Upper lobe of left lung (tissue), 4 donors: Measurements from ENCODE around the gene RGS11.

Experiments
- CTCF ChIP-seq, 6 experiments: fragments of 450-650 bp in 4 of 6; fragments of 200-600 bp in 2 of 6; sonication (generic) in 2 of 6; IDR thresholded peaks; one replicate each; pipeline ENCODE4 v1.5.1; 2016 to 2019; ENCODE audit warnings: antibody characterized with exemption in 6 of 6
- POLR2A ChIP-seq, 4 donors: fragments of 450-650 bp; IDR thresholded peaks; one replicate each; pipeline ENCODE4 v1.5.1; 2016 to 2017; ENCODE audit warnings: antibody characterized with exemption in 4 of 4, mild to moderate bottlenecking in 2 of 4
- POLR2AphosphoS5 ChIP-seq, 2 donors: sonication (generic); formaldehyde crosslinking; IDR thresholded peaks; one replicate each; pipeline ENCODE4 v1.5.1; 2017; ENCODE audit warnings: antibody characterized with exemption in 2 of 2

DNA sequence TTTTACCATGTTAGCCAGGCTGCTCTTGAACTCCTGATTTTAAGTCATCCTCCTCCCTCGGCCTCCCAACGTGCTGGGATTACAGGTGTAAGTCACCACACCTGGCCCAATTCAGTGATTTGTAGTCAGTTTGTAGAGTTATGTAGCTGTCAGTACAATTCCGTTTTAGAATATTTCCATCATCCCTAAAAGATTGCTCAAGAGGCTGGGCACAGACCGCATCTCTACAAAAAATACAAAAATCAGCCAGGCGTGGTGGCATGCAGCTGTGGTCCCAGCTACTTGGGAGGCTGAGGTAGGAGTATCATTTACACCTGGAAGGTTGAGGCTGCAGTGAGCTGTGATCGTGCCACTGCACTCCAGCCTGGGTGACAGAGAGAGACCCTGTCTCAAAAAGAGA lies 20.6 kb downstream of the RGS11 start:
- no peak for TF ChIP-seq CTCF (IDR thresholded peaks at IDR 0.05)
- no peak for TF ChIP-seq POLR2A (IDR thresholded peaks at IDR 0.05)
- no peak for TF ChIP-seq POLR2AphosphoS5 (IDR thresholded peaks at IDR 0.05)
